ENCODE measurements around the gene CACNA1C.

DNA sequence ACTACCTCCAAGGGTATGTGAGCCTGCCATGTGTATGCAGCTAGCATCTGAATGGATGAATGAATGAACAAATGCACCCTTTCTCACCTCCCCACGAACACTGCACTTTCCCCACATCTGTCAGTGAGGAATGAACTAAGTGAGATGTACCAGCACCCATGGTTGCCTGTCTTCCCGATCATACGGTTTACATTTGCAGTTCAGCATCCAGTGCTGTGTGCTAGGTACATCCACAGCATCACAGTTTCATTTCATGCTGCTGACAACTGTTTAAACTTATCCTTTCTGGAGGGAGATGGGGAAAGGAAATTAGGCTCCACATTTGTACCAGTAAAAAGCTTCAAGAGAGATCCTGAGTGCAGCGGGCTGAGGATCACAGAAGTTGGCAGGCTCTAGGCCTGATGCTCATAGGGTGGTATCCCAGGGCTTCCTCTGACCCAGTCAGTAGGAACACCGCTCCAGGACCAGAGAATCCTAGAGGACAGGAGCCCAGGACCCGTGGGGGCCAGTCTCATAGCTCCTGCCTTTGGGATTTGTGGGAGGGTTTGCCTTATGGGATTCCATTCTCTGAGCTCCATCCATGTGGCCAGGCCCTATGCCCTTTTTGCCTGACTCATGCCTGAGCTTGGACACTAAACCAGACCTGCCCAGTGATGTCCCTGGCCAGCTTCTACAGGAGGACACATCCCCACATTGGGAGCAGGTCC lies 294.5 kb downstream of the CACNA1C start:
- TF ChIP-seq, protein P1, sequence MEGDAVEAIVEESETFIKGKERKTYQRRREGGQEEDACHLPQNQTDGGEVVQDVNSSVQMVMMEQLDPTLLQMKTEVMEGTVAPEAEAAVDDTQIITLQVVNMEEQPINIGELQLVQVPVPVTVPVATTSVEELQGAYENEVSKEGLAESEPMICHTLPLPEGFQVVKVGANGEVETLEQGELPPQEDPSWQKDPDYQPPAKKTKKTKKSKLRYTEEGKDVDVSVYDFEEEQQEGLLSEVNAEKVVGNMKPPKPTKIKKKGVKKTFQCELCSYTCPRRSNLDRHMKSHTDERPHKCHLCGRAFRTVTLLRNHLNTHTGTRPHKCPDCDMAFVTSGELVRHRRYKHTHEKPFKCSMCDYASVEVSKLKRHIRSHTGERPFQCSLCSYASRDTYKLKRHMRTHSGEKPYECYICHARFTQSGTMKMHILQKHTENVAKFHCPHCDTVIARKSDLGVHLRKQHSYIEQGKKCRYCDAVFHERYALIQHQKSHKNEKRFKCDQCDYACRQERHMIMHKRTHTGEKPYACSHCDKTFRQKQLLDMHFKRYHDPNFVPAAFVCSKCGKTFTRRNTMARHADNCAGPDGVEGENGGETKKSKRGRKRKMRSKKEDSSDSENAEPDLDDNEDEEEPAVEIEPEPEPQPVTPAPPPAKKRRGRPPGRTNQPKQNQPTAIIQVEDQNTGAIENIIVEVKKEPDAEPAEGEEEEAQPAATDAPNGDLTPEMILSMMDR (IDR thresholded peaks at IDR 0.05; ENCODE audit: borderline replicate concordance, extremely low read depth, low read length, poor library complexity, severe bottlenecking): no peak
- no peak for TF ChIP-seq EZH2 (IDR thresholded peaks at IDR 0.05; ENCODE audit: borderline replicate concordance, low read depth, low read length, severe bottlenecking)

Measured in DND-41 (cell line).